ENCODE results near the gene CCNB1IP1. TPM values are rescaled to one million over a fixed set of nuclear protein-coding genes. Genes with fewer than 3 reads are reported as not detected.

The CCNB1IP1 gene
- total RNA-seq, 3 donors from 2014 or later (not counting 1 experiment from before 2014, with no cell fraction given), result 20.8 to 21.5 (median 21.2) TPM

- TF ChIP-seq CTCF (IDR thresholded peaks at IDR 0.05), result no peak
- intact Hi-C loops (cut with micrococcal nuclease), result loop anchor here (5.0 kb wide), 1 partner anchor 376 kb away; the partner anchor contains the start of gene RNASE4
- Mint-ChIP-seq H3K36me3 (no peaks in the 10 kb centered on the region), H3K9me3 (no peaks in the 10 kb centered on the region), H3K27me3 (ENCODE audit: low read depth in 2 of 2) (no peaks in the 10 kb centered on the region), H3K4me1 (peaks cover 16 to 24% of the 10 kb centered on the region in 2 donors), H3K27ac (peak overlapping the region; percentile 77 to 82), H3K4me3 (peak overlapping the region; percentile 92)
- H3K27ac ChIP-seq (ENCODE audit: low read length), result no peak overlapping the region
- H3K9me3 ChIP-seq (ENCODE audit: control insufficient read depth, insufficient read depth, low read length), result no peaks in the 10 kb centered on the region
- peak overlapping the region; percentile 70 for H3K4me3 ChIP-seq (ENCODE audit: low read length)
- peaks cover 9% of the 10 kb centered on the region for H3K36me3 ChIP-seq (ENCODE audit: control insufficient read depth, insufficient read depth, low read length)
- peaks cover 4% of the 10 kb centered on the region for H3K4me1 ChIP-seq (ENCODE audit: control insufficient read depth, insufficient read depth, low read length)
- H3K27me3 ChIP-seq (ENCODE audit: control insufficient read depth, insufficient read depth, low read length), result no peaks in the 10 kb centered on the region
- no CpG with 5 or more reads among the region's 1 CpG for WGBS (ENCODE audit: insufficient coverage)
- ATAC-seq, result no peak
- DNase-seq, result no peak
Observed at GRCh38 chr14:20306079-20306423, 27.0 kb downstream of the CCNB1IP1 start.

- ATAC-seq (peak; percentile 99 to 100 (median 99)), DNase-seq (peak; percentile 91 to 96)
- Histone ChIP-seq H3K36me3 (ENCODE audit: control insufficient read depth, insufficient read depth, low read length) (peaks cover 15% of the 10 kb centered on the region), H3K27me3 (ENCODE audit: control insufficient read depth, insufficient read depth, low read length) (no peaks in the 10 kb centered on the region), H3K4me1 (ENCODE audit: control insufficient read depth, insufficient read depth, low read length) (peaks cover 4% of the 10 kb centered on the region), H3K4me3 (ENCODE audit: low read length) (peak within 1 kb of the TSS; percentile 70), H3K9me3 (ENCODE audit: control insufficient read depth, insufficient read depth, low read length) (no peaks in the 10 kb centered on the region), H3K27ac (ENCODE audit: low read length) (peak within 1 kb of the TSS; percentile 39)
- TF ChIP-seq CTCF (IDR thresholded peaks at IDR 0.05), result peak; percentile 74
- Mint-ChIP-seq H3K4me3 (peak within 1 kb of the TSS; percentile 92), H3K27ac (peak within 1 kb of the TSS; percentile 77 to 82), H3K9me3 (no peaks in the 10 kb centered on the region), H3K27me3 (ENCODE audit: low read depth in 2 of 2) (no peaks in the 10 kb centered on the region), H3K36me3 (peaks cover 2% of the 10 kb centered on the region), H3K4me1 (peaks cover 16 to 26% of the 10 kb centered on the region in 2 donors)
- whole genome bisulfite sequencing (ENCODE audit: insufficient coverage), result under 1% methylated on average over 27 of the region's 27 CpGs
- intact Hi-C loops (cut with micrococcal nuclease), result loop anchor here (1.0 to 5.0 kb wide), 2 partner anchors 22 to 377 kb away; partner anchors contain the start of gene RNASE4
Observed at GRCh38 chr14:20305265-20306078, 27.6 kb downstream of the CCNB1IP1 start, which contains the start of gene TTC5. TSS of gene TTC5 (minus strand) at chr14:20305951. CDS start at chr14:20305937, 14 bp downstream.

- Mint-ChIP-seq H3K27ac (no peak overlapping the region), H3K4me1 (peaks cover 16 to 26% of the 10 kb centered on the region in 2 donors), H3K4me3 (no peak overlapping the region), H3K36me3 (peaks cover 5% of the 10 kb centered on the region), H3K9me3 (no peaks in the 10 kb centered on the region), H3K27me3 (ENCODE audit: low read depth in 2 of 2) (no peaks in the 10 kb centered on the region)
- H3K36me3 ChIP-seq (ENCODE audit: control insufficient read depth, insufficient read depth, low read length), result peaks cover 42% of the 10 kb centered on the region
- 75% methylated on average over 1 of the region's 1 CpG for WGBS (ENCODE audit: insufficient coverage)
- intact Hi-C loops (cut with micrococcal nuclease), result no loop called here
- H3K9me3 ChIP-seq (ENCODE audit: control insufficient read depth, insufficient read depth, low read length), result no peaks in the 10 kb centered on the region
- no peaks in the 10 kb centered on the region for H3K27me3 ChIP-seq (ENCODE audit: control insufficient read depth, insufficient read depth, low read length)
- ATAC-seq, result no peak
- H3K27ac ChIP-seq (ENCODE audit: low read length), result no peak overlapping the region
- TF ChIP-seq CTCF (IDR thresholded peaks at IDR 0.05), result no peak
- H3K4me3 ChIP-seq (ENCODE audit: low read length), result no peak overlapping the region
- H3K4me1 ChIP-seq (ENCODE audit: control insufficient read depth, insufficient read depth, low read length), result peaks cover 4% of the 10 kb centered on the region
- DNase-seq, result no peak
Observed at GRCh38 chr14:20302042-20302755, 30.9 kb downstream of the CCNB1IP1 start.
